ENCODE results near the gene ADGRV1.

DNA sequence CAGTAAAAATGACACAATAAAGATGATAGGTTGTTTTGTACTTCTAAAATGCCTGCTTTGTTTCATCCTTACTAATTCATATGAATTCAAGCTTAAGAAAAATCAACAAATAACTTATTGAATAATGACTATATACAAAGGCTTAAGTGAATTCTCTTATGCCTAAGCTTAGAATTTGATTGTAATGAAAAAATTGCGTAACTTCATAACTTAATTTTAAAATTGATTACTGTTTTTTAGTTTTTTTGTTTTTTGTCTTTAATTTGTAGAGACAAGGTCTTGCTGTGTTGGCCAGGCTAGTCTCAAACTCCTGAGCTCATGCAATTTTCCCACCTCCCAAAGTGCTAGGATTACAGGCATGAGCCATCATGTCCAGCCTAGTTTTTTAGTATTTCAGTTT lies 432.6 kb downstream of the ADGRV1 start:
- no peak for TF ChIP-seq CTCF (IDR thresholded peaks at IDR 0.05)
- no peak for TF ChIP-seq POLR2A (IDR thresholded peaks at IDR 0.05)
- TF ChIP-seq POLR2AphosphoS5 (IDR thresholded peaks at IDR 0.05): no peak

Measured in stomach (tissue), 4 donors.